Measurements from ENCODE around the gene KCNJ9. TPM values are rescaled to one million over a fixed set of nuclear protein-coding genes. Genes with fewer than 3 reads are reported as not detected.
"Not testable (repeated sequence)": the region's sequence is repeated elsewhere in the genome, so short reads cannot be mapped to it uniquely, and the experiment has no call there.

The KCNJ9 gene
- total RNA-seq, 1 donor from 2014 or later, result not detected

GRCh38 chr1:160046494-160047110, 34.7 kb upstream of the KCNJ9 start:
- H3K4me1 Mint-ChIP-seq (ENCODE audit: low read depth), result peaks cover 9% of the 10 kb centered on the region
- peak overlapping the region; percentile 43 for H3K4me3 Mint-ChIP-seq (ENCODE audit: unreplicated experiment)
- DNase-seq (ENCODE audit: low spot score), result no peak
- H3K27ac Mint-ChIP-seq (ENCODE audit: unreplicated experiment), result no peak overlapping the region
- TF ChIP-seq CTCF (IDR thresholded peaks at IDR 0.05), result peak; percentile 82
- H3K27me3 Mint-ChIP-seq (ENCODE audit: low read depth), result peaks cover 66% of the 10 kb centered on the region
- no peaks in the 10 kb centered on the region for H3K36me3 Mint-ChIP-seq (ENCODE audit: low read depth)
- H3K9me3 Mint-ChIP-seq (ENCODE audit: low read depth), result no peaks in the 10 kb centered on the region

GRCh38 chr1:160047111-160047991, 34.0 kb upstream of the KCNJ9 start:
- no peak for DNase-seq (ENCODE audit: low spot score)
- Mint-ChIP-seq H3K4me1 (ENCODE audit: low read depth) (peaks cover 9% of the 10 kb centered on the region), H3K27me3 (ENCODE audit: low read depth) (peaks cover 72% of the 10 kb centered on the region), H3K4me3 (ENCODE audit: unreplicated experiment) (peak overlapping the region; percentile 43), H3K27ac (ENCODE audit: unreplicated experiment) (no peak overlapping the region), H3K36me3 (ENCODE audit: low read depth) (no peaks in the 10 kb centered on the region), H3K9me3 (ENCODE audit: low read depth) (no peaks in the 10 kb centered on the region)
- no peak for TF ChIP-seq CTCF (IDR thresholded peaks at IDR 0.05)

- H3K9me3 Mint-ChIP-seq (ENCODE audit: low read depth), result no peaks in the 10 kb centered on the region
- peaks cover 9% of the 10 kb centered on the region for H3K4me1 Mint-ChIP-seq (ENCODE audit: low read depth)
- no peak for TF ChIP-seq CTCF (IDR thresholded peaks at IDR 0.05)
- no peak overlapping the region for H3K27ac Mint-ChIP-seq (ENCODE audit: unreplicated experiment)
- no peak for DNase-seq (ENCODE audit: low spot score)
- peaks cover 77% of the 10 kb centered on the region for H3K27me3 Mint-ChIP-seq (ENCODE audit: low read depth)
- H3K36me3 Mint-ChIP-seq (ENCODE audit: low read depth), result no peaks in the 10 kb centered on the region
- no peak overlapping the region for H3K4me3 Mint-ChIP-seq (ENCODE audit: unreplicated experiment)
Observed at GRCh38 chr1:160048335-160048734, 33.0 kb upstream of the KCNJ9 start.

GRCh38 chr1:160049101-160049500, 32.2 kb upstream of the KCNJ9 start:
- Mint-ChIP-seq H3K27me3 (ENCODE audit: low read depth) (peaks cover 79% of the 10 kb centered on the region), H3K9me3 (ENCODE audit: low read depth) (no peaks in the 10 kb centered on the region), H3K27ac (ENCODE audit: unreplicated experiment) (no peak overlapping the region), H3K36me3 (ENCODE audit: low read depth) (no peaks in the 10 kb centered on the region), H3K4me1 (ENCODE audit: low read depth) (peaks cover 9% of the 10 kb centered on the region), H3K4me3 (ENCODE audit: unreplicated experiment) (no peak overlapping the region)
- TF ChIP-seq CTCF (IDR thresholded peaks at IDR 0.05), result no peak
- no peak for DNase-seq (ENCODE audit: low spot score)

GRCh38 chr1:160050182-160050581, 31.2 kb upstream of the KCNJ9 start:
- not testable (repeated sequence) for H3K4me1 Mint-ChIP-seq (ENCODE audit: low read depth); H3K27ac Mint-ChIP-seq (ENCODE audit: unreplicated experiment); DNase-seq (ENCODE audit: low spot score); H3K9me3 Mint-ChIP-seq (ENCODE audit: low read depth); H3K36me3 Mint-ChIP-seq (ENCODE audit: low read depth); H3K4me3 Mint-ChIP-seq (ENCODE audit: unreplicated experiment)
- H3K27me3 Mint-ChIP-seq (ENCODE audit: low read depth), result peaks cover 79% of the 10 kb centered on the region
